ENCODE measurements around the gene KIF26B. TPM values are rescaled to one million over a fixed set of nuclear protein-coding genes. Genes with fewer than 3 reads are reported as not detected.
A peak's percentile ranks its signal among the peaks of the same experiment; 100 is the strongest.

The KIF26B gene
- total and polyA plus RNA-seq, 2 of the 4 experiments (the other 2 are of a cell fraction) = 0.53 to 0.54 TPM

- no peaks in the 10 kb centered on the region for H3K9me1 ChIP-seq (ENCODE audit: insufficient read depth, low read length)
- H3K27ac ChIP-seq (ENCODE audit: insufficient read depth, low read length) = no peak overlapping the region
- H3K4me1 ChIP-seq (ENCODE audit: control insufficient read depth, insufficient read depth, low read length) = peaks cover 3% of the 10 kb centered on the region; the same call in 1 of the 2 replicates
- no peak overlapping the region for H3K4me2 ChIP-seq (ENCODE audit: low read depth, low read length)
- H3K18ac ChIP-seq (ENCODE audit: low read depth, low read length) = peak overlapping the region; percentile 24; the same call in 1 of the 2 replicates
- H3K9me3 ChIP-seq (ENCODE audit: control insufficient read depth, insufficient read depth, low read length) = peaks cover 6% of the 10 kb centered on the region
- no peak overlapping the region for H2AK9ac ChIP-seq (replicated peaks; ENCODE audit: low read depth, low read length, poor library complexity)
- H3K79me1 ChIP-seq (ENCODE audit: low read depth in 1 of 2, low read length in 2 of 2) = no peaks in the 10 kb centered on the region
- no peak overlapping the region for H3K14ac ChIP-seq (replicated peaks; ENCODE audit: low read depth, low read length)
- no peak overlapping the region for H3K23ac ChIP-seq (ENCODE audit: low read depth, low read length)
- no peak overlapping the region for H2BK15ac ChIP-seq (ENCODE audit: low read depth, low read length)
- H4K91ac ChIP-seq (ENCODE audit: insufficient read depth, low read depth, low read length) = 0 out of 2 replicates have a peak overlapping the region, but pooled peaks have one; percentile 14
- peak overlapping the region; percentile 37; the same call in 1 of the 2 replicates for H4K5ac ChIP-seq (ENCODE audit: low read depth, low read length)
- no peaks in the 10 kb centered on the region for H3K27me3 ChIP-seq (ENCODE audit: control insufficient read depth, insufficient read depth, low read length)
- no peaks in the 10 kb centered on the region for H3K36me3 ChIP-seq (ENCODE audit: control insufficient read depth, insufficient read depth, low read length)
- no CpG with 5 or more reads among the region's 4 CpGs for WGBS, 2 experiments (ENCODE audit: extremely low coverage in 2 of 2, insufficient read length in 1 of 2)
- H3K9ac ChIP-seq (ENCODE audit: low read depth, low read length) = 0 out of 2 replicates have a peak overlapping the region, but pooled peaks have one; percentile 22
- no peak overlapping the region for H3K56ac ChIP-seq (ENCODE audit: extremely low read depth, insufficient read depth, low read length)
- H3K4ac ChIP-seq (ENCODE audit: low read depth, low read length) = no peak overlapping the region
- intact Hi-C loops (cut with micrococcal nuclease) = no loop called here
- H2AFZ ChIP-seq (replicated peaks; ENCODE audit: low read length, poor library complexity) = no peak overlapping the region
- dilution Hi-C loops (cut with HindIII; ENCODE audit: low sequenced_read_pairs, unreplicated experiment) = no loop called here
- no peak overlapping the region; the same call in 1 of the 2 replicates for H2BK120ac ChIP-seq (ENCODE audit: low read depth, low read length)
- CTCF ChIA-PET = no interaction called here
- H2AK5ac ChIP-seq (ENCODE audit: low read depth, low read length) = no peak overlapping the region
- H4K8ac ChIP-seq (ENCODE audit: low read depth in 2 of 2, low read length in 2 of 2) = 0 out of 4 replicates have a peak overlapping the region, but pooled peaks of 1 of the 2 experiments have one; percentile 44
- peak; percentile 59 for DNase-seq
- BruUV-seq (replicated peaks) = no TSS peak
- in situ Hi-C loops (cut with MboI; ENCODE audit: low sequenced_read_pairs) = no loop called here
- TF ChIP-seq CEBPB (IDR thresholded peaks at IDR 0.05; ENCODE audit: low read depth, low read length) (peak; percentile 52), RAD21 (IDR thresholded peaks at IDR 0.05; ENCODE audit: low read length) (no peak)
- H4K20me1 ChIP-seq (ENCODE audit: insufficient read depth, low read length) = no peaks in the 10 kb centered on the region
- no peak overlapping the region for H2BK5ac ChIP-seq (ENCODE audit: low read depth, low read length, poor library complexity, severe bottlenecking)
- no peak overlapping the region for H2BK20ac ChIP-seq (ENCODE audit: low read depth, low read length)
- POLR2A ChIA-PET (ENCODE audit: unreplicated experiment) = no interaction called here
- no peak for ATAC-seq (ENCODE audit: low read depth)
- no peak overlapping the region for H3K4me3 ChIP-seq (ENCODE audit: insufficient read depth, low read depth, low read length)
These were observed 596.3 kb downstream of the KIF26B start for GRCh38 chr1:245751116-245751515.

Data from IMR-90 (cell line).